ENCODE results near the gene PFDN1. TPM values are rescaled to one million over a fixed set of nuclear protein-coding genes. Genes with fewer than 3 reads are reported as not detected.
A peak's percentile ranks its signal among the peaks of the same experiment; 100 is the strongest.

The PFDN1 gene
- total RNA-seq, 1 experiment from 2014 or later: 54.4 TPM

DNA sequence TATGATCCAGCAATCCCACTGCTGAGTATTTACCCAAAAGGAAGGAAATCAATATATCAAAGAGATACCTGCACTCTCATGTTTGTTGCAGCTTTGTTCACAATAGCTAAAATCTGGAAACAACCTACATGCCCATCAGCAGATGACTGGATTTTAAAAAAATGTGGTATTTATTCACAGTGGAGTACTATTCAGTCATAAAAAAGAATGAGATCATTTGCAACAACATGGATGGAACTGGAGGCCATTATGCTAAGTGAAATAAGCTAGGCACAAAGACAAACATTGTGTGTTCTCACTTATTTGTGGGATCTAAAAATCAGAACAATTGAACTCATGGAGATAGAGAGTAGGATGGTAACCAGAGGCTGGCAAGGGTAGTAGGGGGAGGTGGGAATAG is 94.8 kb downstream of the PFDN1 start:
- H3K27me3 ChIP-seq (ENCODE audit: control insufficient read depth, insufficient read depth, low read length): no peaks in the 10 kb centered on the region
- TF ChIP-seq POLR2AphosphoS5 (IDR thresholded peaks at IDR 0.05; ENCODE audit: low read depth, low read length): no peak
- intact Hi-C loops (cut with micrococcal nuclease; ENCODE audit: unreplicated experiment): no loop called here
- no peak overlapping the region for H3K27ac ChIP-seq (ENCODE audit: low read length)
- ATAC-seq: no peak
- ChIA-PET CTCF (no interaction called here), POLR2A (no interaction called here)
- in situ Hi-C loops (cut with HindIII; ENCODE audit: low pct_unique_long_range_greater_than_20kb, low sequenced_read_pairs): no loop called here
- peaks cover 5% of the 10 kb centered on the region; the same call in 1 of the 2 replicates for H3K4me1 ChIP-seq (ENCODE audit: control insufficient read depth, insufficient read depth, low read length)
- no peak overlapping the region for H3K4me3 ChIP-seq (ENCODE audit: low read depth in 2 of 2, low read length in 2 of 2)
- H3K9me3 ChIP-seq (ENCODE audit: control insufficient read depth, insufficient read depth, low read depth, low read length): no peaks in the 10 kb centered on the region
- H3K36me3 ChIP-seq (ENCODE audit: control insufficient read depth, insufficient read depth, low read length): no peaks in the 10 kb centered on the region
- BruUV-seq (replicated peaks): TSS peak; percentile 37
- no peak for DNase-seq (ENCODE audit: low read depth, low spot score)

DNA sequence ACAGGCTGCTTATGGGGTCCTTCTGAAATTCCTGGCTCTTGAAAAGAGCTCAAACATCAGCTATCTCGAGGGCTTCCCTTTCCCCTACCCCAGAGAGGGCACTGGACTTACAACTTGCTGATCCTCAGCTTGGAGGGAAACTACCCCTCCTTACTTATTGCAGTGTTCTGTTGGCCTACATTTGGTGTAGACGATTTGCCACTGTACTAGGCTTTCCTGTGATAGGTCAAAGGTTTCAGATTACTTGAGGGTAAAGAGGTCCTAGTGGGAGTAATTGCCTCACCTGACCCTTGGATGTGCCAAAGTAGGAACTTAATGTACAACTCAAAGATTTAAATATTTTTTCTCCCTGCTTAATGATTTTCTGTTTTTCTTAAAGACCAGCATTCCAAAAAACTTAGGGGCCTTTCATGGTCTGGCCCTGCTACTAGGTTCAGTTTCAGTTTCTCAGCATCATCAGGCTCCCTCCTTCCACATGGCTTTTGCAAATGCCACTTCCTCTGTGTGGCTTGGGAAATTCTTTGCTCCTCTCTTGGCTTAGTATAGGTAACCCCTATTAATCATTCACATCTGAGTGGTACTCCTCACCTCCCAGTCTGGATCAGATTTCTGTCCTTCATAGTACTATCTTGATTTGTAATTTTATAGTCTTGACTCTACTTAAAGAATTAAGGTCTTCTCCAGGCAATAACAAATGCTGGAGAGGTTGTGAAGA is 95.5 kb downstream of the PFDN1 start:
- ATAC-seq (no peak), DNase-seq (ENCODE audit: low read depth, low spot score) (no peak)
- ChIA-PET POLR2A (no interaction called here), CTCF (interaction anchor here (0.6 kb wide), 1 partner anchor 32 kb away, joined by 3 read pairs; no protein-coding TSS in a partner anchor)
- Histone ChIP-seq H3K4me1 (ENCODE audit: control insufficient read depth, insufficient read depth, low read length) (peaks cover 5% of the 10 kb centered on the region; the same call in 1 of the 2 replicates), H3K9me3 (ENCODE audit: control insufficient read depth, insufficient read depth, low read depth, low read length) (no peaks in the 10 kb centered on the region), H3K36me3 (ENCODE audit: control insufficient read depth, insufficient read depth, low read length) (no peaks in the 10 kb centered on the region), H3K27ac (ENCODE audit: low read length) (no peak overlapping the region), H3K4me3 (ENCODE audit: low read depth in 2 of 2, low read length in 2 of 2) (no peak overlapping the region), H3K27me3 (ENCODE audit: control insufficient read depth, insufficient read depth, low read length) (no peaks in the 10 kb centered on the region)
- no TSS peak for BruUV-seq (replicated peaks)
- in situ Hi-C loops (cut with HindIII; ENCODE audit: low pct_unique_long_range_greater_than_20kb, low sequenced_read_pairs) (no loop called here), intact Hi-C loops (cut with micrococcal nuclease; ENCODE audit: unreplicated experiment) (no loop called here)
- TF ChIP-seq TCF7L2 (IDR thresholded peaks at IDR 0.05; ENCODE audit: low read depth, low read length) (no peak), SIN3A (IDR thresholded peaks at IDR 0.05; ENCODE audit: borderline replicate concordance, insufficient read depth, low read depth, low read length) (no peak), POLR2AphosphoS5 (IDR thresholded peaks at IDR 0.05; ENCODE audit: low read depth, low read length) (no peak)
- TF ChIP-seq, protein P1, sequence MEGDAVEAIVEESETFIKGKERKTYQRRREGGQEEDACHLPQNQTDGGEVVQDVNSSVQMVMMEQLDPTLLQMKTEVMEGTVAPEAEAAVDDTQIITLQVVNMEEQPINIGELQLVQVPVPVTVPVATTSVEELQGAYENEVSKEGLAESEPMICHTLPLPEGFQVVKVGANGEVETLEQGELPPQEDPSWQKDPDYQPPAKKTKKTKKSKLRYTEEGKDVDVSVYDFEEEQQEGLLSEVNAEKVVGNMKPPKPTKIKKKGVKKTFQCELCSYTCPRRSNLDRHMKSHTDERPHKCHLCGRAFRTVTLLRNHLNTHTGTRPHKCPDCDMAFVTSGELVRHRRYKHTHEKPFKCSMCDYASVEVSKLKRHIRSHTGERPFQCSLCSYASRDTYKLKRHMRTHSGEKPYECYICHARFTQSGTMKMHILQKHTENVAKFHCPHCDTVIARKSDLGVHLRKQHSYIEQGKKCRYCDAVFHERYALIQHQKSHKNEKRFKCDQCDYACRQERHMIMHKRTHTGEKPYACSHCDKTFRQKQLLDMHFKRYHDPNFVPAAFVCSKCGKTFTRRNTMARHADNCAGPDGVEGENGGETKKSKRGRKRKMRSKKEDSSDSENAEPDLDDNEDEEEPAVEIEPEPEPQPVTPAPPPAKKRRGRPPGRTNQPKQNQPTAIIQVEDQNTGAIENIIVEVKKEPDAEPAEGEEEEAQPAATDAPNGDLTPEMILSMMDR (IDR thresholded peaks at IDR 0.05): no peak
- TF ChIP-seq, protein P2, sequence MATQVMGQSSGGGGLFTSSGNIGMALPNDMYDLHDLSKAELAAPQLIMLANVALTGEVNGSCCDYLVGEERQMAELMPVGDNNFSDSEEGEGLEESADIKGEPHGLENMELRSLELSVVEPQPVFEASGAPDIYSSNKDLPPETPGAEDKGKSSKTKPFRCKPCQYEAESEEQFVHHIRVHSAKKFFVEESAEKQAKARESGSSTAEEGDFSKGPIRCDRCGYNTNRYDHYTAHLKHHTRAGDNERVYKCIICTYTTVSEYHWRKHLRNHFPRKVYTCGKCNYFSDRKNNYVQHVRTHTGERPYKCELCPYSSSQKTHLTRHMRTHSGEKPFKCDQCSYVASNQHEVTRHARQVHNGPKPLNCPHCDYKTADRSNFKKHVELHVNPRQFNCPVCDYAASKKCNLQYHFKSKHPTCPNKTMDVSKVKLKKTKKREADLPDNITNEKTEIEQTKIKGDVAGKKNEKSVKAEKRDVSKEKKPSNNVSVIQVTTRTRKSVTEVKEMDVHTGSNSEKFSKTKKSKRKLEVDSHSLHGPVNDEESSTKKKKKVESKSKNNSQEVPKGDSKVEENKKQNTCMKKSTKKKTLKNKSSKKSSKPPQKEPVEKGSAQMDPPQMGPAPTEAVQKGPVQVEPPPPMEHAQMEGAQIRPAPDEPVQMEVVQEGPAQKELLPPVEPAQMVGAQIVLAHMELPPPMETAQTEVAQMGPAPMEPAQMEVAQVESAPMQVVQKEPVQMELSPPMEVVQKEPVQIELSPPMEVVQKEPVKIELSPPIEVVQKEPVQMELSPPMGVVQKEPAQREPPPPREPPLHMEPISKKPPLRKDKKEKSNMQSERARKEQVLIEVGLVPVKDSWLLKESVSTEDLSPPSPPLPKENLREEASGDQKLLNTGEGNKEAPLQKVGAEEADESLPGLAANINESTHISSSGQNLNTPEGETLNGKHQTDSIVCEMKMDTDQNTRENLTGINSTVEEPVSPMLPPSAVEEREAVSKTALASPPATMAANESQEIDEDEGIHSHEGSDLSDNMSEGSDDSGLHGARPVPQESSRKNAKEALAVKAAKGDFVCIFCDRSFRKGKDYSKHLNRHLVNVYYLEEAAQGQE (IDR thresholded peaks at IDR 0.05; ENCODE audit: insufficient read depth in 1 of 2, low read depth in 2 of 2, low read length in 1 of 2): no peak

DNA sequence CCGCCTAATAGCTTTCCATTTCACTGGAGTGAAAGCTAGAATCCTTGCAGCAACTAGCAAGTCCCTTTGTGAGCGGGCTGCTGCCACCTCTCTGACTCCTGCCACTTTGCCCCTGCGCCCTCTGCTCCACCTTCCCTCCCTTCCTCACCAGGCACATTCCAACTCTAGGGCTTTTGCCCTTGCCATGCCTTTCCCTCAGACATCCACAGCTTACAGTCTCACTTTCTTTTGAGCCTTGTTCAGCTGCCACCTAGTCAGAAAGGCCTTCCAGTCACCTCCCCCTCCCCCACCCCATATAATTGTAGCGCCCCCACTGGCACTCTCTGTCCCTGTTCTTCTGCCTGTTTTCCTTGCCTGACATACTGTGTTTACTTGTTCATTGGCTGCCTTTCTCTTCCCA is 96.9 kb downstream of the PFDN1 start:
- no TSS peak for BruUV-seq (replicated peaks)
- in situ Hi-C loops (cut with HindIII; ENCODE audit: low pct_unique_long_range_greater_than_20kb, low sequenced_read_pairs): no loop called here
- Histone ChIP-seq H3K36me3 (ENCODE audit: control insufficient read depth, insufficient read depth, low read length) (no peaks in the 10 kb centered on the region), H3K27ac (ENCODE audit: low read length) (no peak overlapping the region), H3K4me3 (ENCODE audit: low read depth in 2 of 2, low read length in 2 of 2) (no peak overlapping the region), H3K4me1 (ENCODE audit: control insufficient read depth, insufficient read depth, low read length) (peaks cover 5% of the 10 kb centered on the region; the same call in 1 of the 2 replicates), H3K27me3 (ENCODE audit: control insufficient read depth, insufficient read depth, low read length) (no peaks in the 10 kb centered on the region), H3K9me3 (ENCODE audit: control insufficient read depth, insufficient read depth, low read depth, low read length) (no peaks in the 10 kb centered on the region)
- no peak for ATAC-seq
- DNase-seq (ENCODE audit: low read depth, low spot score): no peak
- intact Hi-C loops (cut with micrococcal nuclease; ENCODE audit: unreplicated experiment): no loop called here
- TF ChIP-seq POLR2AphosphoS5 (IDR thresholded peaks at IDR 0.05; ENCODE audit: low read depth, low read length) (no peak), TCF7L2 (IDR thresholded peaks at IDR 0.05; ENCODE audit: low read depth, low read length) (no peak), SIN3A (IDR thresholded peaks at IDR 0.05; ENCODE audit: borderline replicate concordance, insufficient read depth, low read depth, low read length) (no peak)
- TF ChIP-seq, protein P2 (IDR thresholded peaks at IDR 0.05; ENCODE audit: insufficient read depth in 1 of 2, low read depth in 2 of 2, low read length in 1 of 2): no peak
- TF ChIP-seq, protein P1 (IDR thresholded peaks at IDR 0.05): no peak
- ChIA-PET CTCF (interaction anchor here (0.6 to 0.7 kb wide), 2 partner anchors 21 to 280 kb away, joined by 3 to 4 read pairs; no protein-coding TSS in a partner anchor), POLR2A (interaction anchor here (0.6 kb wide), 1 partner anchor 11 kb away, joined by 3 read pairs; no protein-coding TSS in a partner anchor)
